Measurements from ENCODE around the gene CMTR2.

DNA sequence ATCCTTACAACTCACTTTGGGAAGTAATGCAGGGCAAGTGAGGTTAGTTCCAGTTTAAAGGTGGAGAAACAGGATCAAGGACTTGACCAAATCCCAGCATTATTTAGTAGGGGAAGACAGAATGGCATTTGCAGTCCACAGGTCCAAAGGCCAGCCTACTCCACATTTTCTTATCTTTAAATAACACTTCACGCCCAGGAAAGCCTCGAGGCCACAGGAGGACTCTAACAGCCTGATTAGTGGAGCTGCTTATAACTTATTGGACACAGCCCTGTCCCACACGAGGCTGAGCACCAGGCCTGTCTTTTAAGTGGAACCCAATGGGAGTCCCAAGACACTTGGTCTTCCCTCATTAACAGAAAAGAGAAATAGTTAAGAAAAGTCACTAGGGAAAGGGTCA, 46.6 kb downstream of the CMTR2 start:
- TF ChIP-seq, protein P1, sequence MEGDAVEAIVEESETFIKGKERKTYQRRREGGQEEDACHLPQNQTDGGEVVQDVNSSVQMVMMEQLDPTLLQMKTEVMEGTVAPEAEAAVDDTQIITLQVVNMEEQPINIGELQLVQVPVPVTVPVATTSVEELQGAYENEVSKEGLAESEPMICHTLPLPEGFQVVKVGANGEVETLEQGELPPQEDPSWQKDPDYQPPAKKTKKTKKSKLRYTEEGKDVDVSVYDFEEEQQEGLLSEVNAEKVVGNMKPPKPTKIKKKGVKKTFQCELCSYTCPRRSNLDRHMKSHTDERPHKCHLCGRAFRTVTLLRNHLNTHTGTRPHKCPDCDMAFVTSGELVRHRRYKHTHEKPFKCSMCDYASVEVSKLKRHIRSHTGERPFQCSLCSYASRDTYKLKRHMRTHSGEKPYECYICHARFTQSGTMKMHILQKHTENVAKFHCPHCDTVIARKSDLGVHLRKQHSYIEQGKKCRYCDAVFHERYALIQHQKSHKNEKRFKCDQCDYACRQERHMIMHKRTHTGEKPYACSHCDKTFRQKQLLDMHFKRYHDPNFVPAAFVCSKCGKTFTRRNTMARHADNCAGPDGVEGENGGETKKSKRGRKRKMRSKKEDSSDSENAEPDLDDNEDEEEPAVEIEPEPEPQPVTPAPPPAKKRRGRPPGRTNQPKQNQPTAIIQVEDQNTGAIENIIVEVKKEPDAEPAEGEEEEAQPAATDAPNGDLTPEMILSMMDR (IDR thresholded peaks at IDR 0.05) = no peak
- no peak for TF ChIP-seq POLR2A (IDR thresholded peaks at IDR 0.05)
